Stimulated activated CD8-positive, alpha-beta memory T cell treated with anti-CD3 and anti-CD28 coated beads, Interleukin-7, amount 100 ng/mL, for 24 hours (primary cell): ENCODE measurements around the gene NMNAT2.
"Not testable (repeated sequence)": the region's sequence is repeated elsewhere in the genome, so short reads cannot be mapped to it uniquely, and the experiment has no call there.

Experiments
- DNase-seq: peaks from one replicate; pipeline ENCODE4 v3.0.0-alpha.2; 2020; ENCODE audit warnings: low read depth

Gene NMNAT2

DNA sequence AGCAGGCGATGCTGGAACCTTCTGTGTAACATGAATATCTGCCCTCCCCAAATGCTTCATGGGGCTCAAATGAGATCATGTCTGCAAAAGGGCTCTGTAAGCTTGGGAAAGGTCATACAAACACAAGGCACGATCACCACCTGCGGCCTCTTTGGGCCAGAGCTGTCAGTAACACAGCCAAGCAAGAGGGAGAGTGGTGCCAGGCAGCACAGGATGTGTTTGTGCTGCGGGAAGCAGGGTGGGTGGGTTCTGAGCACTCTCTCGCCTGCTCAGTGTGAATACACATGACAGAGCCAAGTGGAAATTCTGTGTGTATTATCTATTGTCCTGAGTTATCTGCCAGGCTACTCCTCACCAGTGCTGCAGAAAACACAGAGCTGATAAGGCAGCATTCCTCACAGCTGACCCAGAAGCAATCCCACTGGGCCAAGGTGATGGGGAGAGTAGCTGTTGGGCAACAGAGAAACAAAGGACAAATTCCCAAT lies 130.9 kb downstream of the NMNAT2 start:
- no peak for DNase-seq

GRCh38 chr1:183285746-183286145 lies 132.4 kb downstream of the NMNAT2 start:
- no peak for DNase-seq

GRCh38 chr1:183285256-183285655 lies 132.9 kb downstream of the NMNAT2 start:
- DNase-seq = no peak

DNA sequence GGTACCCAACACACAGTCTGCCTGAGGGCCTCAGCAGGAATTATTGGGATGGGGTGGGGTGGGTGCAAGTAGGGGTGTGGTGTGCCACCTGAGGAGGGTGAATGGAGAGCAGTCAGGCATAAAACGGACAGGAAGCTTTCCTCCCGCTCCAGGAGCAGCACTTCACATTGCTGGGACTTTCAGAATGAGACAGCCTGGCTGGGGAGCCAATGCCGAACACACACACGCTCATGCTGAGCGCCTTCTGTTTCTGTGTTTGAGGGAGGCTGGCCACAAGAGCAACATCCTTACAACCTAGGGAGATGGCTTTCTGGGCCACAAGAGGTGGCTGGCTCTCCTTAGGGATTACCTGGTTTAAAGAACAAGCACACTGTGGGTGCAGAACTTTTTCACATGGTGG lies 134.1 kb downstream of the NMNAT2 start:
- no peak for DNase-seq

DNA sequence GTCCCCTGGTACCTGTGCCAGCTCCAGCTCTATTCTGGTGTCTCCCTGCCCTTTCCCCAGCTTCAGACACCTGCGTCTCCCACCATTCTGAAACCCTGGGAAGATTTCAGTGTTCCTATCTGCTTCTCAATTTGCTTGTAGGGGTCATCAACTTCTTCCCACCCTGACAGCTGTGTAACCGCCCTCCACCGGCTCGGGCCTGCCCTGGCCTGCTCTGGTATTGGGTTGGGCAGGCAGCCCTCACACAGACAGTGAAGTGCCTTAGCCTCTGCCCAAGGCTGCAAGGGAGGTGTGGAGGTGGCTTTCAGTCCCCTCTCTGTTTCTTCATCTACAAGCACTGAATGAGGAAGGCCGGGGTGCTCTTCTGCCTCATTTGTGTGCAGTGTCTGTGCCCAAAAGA lies 134.9 kb downstream of the NMNAT2 start:
- DNase-seq = no peak

DNA sequence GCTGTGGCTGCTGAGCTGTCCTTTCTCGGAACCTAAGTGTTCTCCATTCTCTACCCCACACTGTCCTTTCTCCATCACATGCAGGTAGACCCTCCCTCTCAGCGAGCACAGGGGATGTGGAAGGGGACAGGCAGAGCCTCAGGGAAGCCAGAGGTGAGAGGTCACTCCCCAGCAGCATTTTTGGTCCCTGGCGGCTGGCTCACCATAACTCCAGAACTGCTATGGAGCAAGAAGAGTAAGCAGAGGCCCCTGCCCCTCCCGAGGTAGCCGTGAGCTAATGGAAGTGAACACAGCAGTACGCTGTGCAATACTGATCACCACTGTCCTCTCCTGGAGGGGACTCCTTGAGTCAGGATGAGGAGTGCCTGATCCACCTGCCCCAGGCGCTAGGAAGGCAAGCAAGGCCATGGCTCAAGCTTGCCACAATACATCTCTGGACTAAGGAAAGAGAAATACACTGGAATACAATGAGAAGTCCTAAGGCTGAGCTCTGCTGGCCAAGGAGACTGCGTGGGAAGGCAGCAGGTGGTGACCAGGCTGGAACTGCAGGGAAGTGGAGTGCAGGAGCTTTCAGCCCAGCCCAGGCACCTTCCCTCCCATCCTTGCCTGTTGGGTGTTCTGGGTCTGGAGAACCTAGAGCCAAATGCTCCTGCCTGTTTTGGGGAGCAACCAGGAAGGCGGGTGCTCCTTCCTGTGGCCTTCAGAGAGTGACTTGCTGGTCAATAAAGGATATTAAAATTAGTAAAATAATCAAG lies 135.9 kb downstream of the NMNAT2 start:
- DNase-seq = no peak

DNA sequence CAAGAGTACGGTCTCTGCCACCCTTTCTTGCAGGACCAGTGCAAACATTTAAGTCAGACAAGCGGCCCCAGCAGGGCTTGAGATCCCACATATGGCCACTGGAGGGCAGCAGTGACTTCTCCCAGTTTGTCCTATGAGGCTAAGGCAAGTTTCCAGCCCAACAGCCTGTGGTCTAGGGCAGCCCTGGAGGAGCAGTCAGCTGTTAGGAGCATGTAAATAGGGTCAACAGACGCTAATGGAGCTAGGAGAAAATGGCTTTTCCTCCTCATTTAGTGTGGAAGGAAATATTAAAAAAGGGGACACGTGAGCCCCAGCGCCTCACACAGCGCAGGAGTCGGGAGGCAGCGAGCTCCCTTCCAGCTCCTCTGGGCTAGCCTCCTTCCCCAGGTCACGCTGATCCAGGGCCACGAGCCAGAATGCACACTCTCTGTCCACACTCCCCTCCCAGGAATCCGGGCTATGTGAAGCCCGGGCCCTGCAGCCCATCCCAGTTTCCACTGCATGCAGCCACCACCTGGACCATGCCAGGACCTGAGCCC lies 136.6 kb downstream of the NMNAT2 start:
- DNase-seq = peak; percentile 54

- no peak for DNase-seq
These were observed 137.1 kb downstream of the NMNAT2 start for GRCh38 chr1:183281039-183281438.

GRCh38 chr1:183279835-183280234 lies 138.3 kb downstream of the NMNAT2 start:
- DNase-seq = no peak

DNA sequence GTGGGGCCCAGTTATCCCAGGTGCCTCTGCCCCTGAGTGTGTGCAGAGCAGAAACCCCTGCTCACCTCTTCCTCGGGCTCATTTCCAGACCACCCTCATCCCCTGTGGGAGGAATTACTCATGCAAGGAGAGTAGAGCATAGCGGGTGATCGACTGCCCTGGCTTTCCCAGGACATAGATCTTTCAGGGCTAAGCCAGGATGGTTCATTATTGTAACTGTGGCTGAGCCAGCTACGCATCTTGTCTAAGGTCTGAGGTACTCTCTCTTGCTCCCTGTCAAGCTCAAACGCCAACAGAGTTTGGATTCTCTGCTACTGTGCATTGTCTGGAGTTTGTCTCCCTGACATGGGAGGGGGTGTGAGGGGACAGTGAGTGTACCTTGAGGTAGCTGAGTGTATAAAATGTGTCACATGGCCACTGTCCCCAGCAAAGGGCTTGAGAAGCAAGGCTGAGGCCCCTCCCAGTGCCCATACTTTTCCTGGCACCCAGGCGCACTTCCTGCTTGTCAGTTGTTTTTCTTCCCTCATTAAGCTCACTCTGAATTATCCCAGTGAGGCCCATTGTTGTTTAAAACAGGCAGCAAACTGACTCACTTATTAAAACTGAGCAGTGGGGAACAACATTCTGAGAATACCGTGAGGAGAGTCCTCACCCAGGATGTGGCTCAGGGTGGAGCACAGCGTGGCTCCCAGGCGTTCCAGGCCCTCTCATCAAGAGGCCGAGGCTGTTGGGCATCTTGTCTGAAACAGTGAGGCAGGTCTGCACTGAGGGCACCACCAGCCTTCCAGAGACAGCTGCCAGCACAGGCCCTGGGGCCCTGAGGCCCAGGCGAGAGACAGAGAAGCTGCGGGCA lies 139.2 kb downstream of the NMNAT2 start:
- DNase-seq = no peak

DNA sequence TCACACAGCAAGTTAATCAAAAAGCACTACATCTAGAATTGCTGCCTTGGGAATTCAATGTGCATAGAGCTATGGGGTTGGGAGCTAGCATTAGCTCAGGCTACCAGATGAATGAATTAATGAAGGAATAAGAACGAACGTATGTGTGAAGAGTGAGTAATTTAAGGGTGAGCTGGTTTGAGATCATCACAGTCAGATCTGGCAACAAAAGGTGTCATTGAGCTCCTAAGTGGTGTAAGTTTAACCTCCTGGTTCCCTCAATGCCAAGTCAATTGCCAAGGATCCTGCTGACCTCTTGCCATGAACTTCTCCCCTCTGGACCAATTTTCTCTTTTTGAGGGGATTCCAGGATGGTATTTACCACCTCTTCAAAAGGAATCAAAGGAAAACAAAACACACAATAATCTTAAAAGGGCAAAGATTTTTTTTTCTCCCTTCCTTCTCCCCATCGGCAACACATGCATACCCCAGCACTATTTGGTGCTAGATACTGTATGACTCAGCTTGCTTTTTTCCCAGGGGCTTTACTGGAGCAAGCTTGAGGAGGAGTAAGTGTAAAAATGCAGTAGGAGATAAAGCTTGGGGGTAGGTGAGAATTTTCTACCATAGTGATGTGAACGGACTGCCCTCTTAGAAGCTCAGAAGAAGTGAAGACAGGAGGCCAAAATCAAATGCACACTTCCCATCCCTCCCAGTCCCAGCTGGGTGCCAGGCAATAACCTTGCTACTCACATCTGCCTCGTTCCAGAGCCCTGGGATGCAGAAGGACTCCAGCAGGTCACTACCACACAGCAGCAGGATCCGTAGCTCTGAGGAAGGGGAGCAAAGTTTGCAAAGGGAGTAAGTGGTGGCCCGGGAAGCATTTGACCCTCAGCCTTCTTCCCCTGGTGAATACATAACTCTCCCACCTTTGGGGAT lies 140.1 kb downstream of the NMNAT2 start:
- DNase-seq = no peak

DNA sequence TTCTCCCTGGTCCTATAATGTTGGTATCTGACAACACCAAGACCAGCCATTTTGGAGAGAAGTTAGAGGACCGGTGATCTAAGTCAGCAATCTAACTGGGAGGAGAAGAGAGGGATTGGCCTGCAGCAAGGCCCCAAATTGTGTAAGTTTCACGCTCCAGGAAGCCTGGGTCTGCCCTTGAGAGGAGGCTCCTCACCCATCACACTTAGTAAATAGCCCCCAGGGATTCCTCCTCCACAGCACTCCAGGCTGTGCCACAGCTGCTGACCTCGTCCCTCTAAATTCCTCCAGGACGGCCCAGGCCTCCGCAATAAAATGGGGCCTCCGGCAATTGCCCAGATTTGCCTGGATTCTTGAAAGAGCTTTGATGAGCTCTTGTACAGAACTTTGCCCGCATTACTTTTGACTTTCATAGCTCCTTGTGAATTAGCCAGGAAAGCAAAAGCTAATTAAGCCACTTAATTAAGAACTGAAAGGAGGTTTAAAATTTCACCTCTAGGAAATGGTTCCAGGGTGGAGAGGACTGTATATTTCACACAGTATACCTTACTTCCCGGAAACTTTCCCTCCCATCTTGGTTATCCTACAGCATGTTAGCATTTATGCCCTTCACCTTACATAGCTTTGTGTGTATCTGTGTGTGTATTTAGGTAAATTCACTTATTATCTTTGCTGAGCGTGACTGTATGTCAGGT lies 141.6 kb downstream of the NMNAT2 start:
- DNase-seq = no peak

DNA sequence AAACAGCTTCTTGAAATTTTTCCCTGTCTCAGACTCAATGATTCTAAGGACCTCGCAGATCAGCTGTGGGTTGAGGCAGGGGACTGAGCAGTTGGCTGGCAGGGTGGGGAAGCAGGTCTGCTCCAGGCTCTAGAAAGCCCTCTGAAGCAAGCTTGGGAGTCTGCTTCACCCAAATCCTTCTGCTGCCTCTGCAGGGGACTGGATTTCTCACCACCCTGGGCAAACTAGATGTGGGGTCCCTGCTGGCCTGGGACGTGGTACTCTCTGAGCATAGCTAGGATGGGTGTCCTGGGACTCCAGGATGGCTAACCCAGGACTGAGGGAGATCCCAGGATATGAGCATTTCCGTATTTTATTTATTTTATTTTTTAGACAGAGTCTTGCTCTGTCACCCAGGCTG lies 142.9 kb downstream of the NMNAT2 start:
- DNase-seq = no peak

- no peak for DNase-seq
These were observed 143.3 kb downstream of the NMNAT2 start for GRCh38 chr1:183274836-183275235.

DNA sequence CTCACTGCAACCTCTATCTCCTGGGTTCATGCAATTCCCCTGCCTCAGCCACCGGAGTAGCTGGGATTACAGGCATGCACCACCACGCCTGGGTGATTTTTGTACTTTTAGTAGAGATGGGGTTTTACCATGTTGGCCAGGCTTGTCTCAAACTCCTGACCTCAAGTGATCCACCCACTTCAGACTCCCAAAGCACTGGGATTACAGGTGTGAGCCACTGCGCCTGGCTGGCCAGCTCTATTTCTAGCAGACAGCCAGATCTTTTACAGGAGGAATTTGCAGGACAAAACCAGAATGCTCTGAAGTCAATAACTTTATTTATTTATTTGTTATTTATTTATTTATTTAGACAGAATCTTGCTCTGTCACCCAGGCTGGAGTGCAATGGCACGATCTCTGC lies 144.2 kb downstream of the NMNAT2 start:
- not testable (repeated sequence) for DNase-seq

GRCh38 chr1:183273300-183273699 lies 144.9 kb downstream of the NMNAT2 start:
- no peak for DNase-seq

DNA sequence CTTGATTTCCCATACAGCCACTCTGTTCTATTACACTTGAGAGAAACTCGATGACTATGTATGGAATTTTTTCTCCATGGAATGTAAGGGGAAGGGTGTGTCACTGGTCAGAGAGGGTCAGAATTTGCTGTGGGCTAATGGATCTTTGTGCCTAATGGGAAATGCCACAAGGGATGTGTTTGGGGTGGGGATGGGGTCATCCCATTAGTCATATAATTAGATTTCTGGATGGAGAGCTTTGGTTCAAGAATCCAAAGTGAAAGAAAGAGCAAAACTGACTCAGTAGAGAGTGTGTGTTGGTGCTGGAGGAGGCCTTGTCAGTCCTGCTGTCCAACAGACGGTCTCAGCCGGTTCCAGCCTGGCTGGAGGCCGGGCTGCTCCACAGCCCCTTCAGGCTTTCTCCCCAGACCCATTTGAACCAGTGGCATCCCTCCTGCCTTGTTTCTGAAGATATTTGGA lies 145.8 kb downstream of the NMNAT2 start:
- no peak for DNase-seq

DNA sequence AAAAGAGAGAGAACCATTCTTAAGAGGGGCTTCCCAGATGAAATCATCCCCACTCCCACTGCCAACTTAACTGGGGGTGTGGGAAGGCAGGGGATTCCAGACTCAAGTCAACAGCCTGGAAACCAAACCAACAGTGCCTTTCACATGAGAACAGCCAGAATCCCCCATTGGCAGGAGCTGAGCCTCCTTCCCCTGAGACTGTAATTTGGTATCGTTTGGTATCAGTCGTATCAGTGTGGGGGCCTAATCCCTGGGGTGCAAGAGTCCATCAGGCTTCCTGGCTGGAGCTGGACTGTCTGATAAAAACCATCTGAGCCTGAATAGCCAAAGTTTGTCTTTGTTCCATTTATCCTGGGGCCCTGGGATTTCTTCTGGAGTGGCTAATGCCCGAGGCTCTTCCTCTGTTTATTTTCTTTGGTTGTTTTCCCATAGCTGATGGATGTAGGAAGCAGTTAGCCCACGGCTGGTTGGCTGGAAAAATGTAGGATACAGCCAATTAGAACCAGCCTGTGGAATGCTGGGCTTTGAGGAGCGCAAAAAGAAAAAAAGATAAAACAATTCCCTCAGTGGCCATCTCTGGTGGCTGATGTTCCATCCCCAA lies 147.5 kb downstream of the NMNAT2 start:
- DNase-seq = no peak

GRCh38 chr1:183267646-183268431 lies 150.3 kb downstream of the NMNAT2 start:
- no peak for DNase-seq
